B cell (primary cell): Measurements from ENCODE around the gene DRD3.

Experiments used
- EZH2 ChIP-seq: IDR thresholded peaks from 2 replicates; pipeline ENCODE4 v1.6.1; 2012; ENCODE audit warnings: borderline replicate concordance, low read depth, mild to moderate bottlenecking, moderate library complexity, low read length; ENCODE audit not compliant: insufficient read depth, poor library complexity, severe bottlenecking
- TF ChIP-seq, protein P1 (sequence below): fragments of 200-600 bp; IDR thresholded peaks from one replicate; pipeline ENCODE4 v1.8.0; 2022; ENCODE audit warnings: antibody characterized with exemption, mild to moderate bottlenecking

DNA sequence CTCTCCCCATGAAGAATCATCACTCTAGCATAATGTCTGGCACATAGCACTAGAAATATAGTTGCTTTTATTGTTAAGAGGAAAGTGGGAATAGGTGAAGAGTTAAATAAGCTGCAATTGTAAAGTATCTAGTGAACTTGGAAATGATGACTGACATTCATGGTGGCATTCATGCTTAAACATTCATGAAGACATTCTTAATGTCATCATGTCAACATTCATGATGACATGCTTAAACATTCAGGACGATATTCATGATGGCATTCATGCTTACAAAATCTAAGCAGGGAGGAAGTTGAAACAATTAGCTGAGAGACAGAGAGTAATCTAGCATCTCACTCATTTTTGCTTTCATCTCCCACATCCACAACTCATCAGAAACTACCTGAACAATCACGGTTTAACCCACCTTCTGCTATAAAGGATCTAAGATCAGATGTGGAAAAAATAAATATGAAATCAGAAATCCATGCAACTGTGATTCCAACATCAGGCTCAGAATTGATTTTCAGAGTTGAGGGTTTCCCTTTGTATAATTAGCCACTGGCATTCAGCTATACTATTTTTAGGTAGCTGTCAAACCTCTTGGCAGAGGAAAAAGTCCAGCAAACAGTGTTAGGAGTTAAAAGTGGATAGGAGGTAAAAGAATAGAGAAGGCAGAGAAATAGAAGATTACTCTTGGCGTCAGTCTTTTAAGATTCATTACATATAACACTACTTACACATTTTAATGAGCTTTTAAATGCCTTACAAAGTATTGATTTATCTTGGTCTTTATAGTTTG is 3.5 kb downstream of the DRD3 start:
- TF ChIP-seq, protein P1, sequence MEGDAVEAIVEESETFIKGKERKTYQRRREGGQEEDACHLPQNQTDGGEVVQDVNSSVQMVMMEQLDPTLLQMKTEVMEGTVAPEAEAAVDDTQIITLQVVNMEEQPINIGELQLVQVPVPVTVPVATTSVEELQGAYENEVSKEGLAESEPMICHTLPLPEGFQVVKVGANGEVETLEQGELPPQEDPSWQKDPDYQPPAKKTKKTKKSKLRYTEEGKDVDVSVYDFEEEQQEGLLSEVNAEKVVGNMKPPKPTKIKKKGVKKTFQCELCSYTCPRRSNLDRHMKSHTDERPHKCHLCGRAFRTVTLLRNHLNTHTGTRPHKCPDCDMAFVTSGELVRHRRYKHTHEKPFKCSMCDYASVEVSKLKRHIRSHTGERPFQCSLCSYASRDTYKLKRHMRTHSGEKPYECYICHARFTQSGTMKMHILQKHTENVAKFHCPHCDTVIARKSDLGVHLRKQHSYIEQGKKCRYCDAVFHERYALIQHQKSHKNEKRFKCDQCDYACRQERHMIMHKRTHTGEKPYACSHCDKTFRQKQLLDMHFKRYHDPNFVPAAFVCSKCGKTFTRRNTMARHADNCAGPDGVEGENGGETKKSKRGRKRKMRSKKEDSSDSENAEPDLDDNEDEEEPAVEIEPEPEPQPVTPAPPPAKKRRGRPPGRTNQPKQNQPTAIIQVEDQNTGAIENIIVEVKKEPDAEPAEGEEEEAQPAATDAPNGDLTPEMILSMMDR = no peak
- TF ChIP-seq EZH2 = no peak
